ENCODE measurements around the gene CEP104. TPM values are rescaled to one million over a fixed set of nuclear protein-coding genes. Genes with fewer than 3 reads are reported as not detected.
"Not testable (repeated sequence)": the region's sequence is repeated elsewhere in the genome, so short reads cannot be mapped to it uniquely, and the experiment has no call there.

CEP104 gene
- total RNA-seq, 1 experiment from 2014 or later, result 4.9 TPM

DNA sequence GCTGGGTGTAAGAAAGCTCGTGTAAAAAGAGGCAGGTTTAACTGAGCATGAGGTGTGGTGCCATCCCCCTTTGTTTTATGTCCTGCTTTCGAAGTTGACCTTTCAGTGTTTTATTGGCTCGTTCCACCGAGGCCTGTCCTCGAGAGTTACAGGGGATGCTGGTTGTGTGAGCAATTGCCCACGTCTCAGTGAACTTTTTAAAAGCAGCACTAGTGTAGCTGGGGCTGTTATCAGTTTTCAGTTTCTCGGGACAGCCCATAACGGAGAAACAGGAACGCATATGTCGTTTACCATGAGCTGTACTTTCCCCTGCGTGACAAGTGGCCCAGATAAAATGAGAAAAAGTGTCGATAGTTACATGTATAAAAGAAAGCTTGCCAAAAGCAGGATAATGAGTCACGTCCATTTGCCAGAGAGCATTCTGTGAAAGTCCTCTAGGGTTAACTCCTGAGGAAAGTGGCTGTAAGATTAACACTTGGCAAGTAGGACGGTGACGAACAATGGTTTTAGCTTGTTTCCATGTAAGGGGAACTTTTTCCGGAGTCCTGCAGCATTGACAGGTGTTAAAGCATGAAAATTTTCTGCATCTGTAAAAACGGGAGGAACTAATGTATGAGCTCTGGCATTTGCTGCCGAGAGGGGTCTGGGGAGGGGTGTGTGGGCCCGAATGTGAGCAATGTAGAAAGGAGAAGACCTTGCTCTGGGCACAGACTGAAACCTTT is 52.9 kb downstream of the CEP104 start:
- H3K36me3 ChIP-seq, result no peaks in the 10 kb centered on the region
- H3K9me3 ChIP-seq, result peaks cover 14% of the 10 kb centered on the region
- H3K27me3 ChIP-seq, result 0 out of 2 replicates have a peak, but pooled peaks cover 3% of the 10 kb centered on the region
- no peak overlapping the region for H3K4me3 ChIP-seq
- peak; percentile 44 for DNase-seq

DNA sequence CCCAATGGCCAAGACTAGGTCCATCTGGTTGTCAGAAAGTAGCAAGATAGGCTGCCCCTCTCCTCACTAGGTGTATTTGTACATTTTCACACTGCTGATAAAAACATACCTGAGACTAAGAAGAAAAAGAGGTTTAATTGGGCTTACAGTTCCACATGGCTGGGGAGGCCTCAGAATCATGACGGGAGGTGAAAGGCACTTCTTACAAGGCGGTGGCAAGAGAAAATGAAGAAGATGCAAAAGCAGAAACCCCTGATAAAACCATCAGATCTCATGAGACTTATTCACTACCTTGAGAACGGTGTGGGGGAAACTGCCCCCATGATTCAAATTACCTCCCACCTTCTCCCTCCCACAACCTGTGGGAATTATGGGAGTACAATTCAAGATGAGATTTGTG is 56.2 kb downstream of the CEP104 start:
- not testable (repeated sequence) for H3K9me3 ChIP-seq, H3K4me3 ChIP-seq, H3K27me3 ChIP-seq, DNase-seq, H3K36me3 ChIP-seq

DNA sequence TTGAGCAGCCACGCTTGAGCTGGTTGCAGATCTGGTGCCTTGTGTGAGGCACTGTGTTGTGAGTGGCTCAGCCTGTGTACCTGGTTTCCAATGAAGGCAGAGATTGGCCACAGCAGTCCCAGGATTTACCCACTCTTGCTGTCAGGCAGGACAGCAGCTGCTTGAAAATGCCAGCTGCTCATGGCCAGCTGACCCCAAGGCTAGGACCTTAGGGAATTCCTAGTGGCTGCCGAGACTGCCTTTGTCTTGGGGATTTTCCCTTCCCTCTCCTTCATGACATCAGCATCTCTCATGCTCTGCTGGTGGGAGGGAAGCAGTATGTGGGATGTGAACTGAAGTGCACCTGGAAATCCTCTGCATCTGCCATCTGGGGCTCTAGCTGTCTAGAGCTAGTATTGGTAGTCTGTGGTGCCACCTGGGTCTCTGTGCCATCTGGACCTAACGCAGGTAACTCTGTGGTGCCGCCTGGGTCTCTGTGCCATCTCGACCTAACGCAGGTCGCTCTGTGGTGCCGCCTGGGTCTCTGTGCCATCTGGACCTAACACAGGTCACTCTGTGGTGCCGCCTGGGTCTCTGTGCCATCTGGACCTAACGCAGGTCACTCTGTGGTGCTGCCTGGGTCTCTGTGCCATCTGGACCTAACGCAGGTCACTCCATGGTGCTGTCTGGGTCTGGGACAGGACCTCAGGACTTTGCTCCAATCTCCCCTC is 56.9 kb downstream of the CEP104 start:
- peaks cover under 1% of the 10 kb centered on the region; the same call in 1 of the 2 replicates for H3K36me3 ChIP-seq
- 0 out of 2 replicates have a peak, but pooled peaks cover 3% of the 10 kb centered on the region for H3K27me3 ChIP-seq
- no peak for DNase-seq

DNA sequence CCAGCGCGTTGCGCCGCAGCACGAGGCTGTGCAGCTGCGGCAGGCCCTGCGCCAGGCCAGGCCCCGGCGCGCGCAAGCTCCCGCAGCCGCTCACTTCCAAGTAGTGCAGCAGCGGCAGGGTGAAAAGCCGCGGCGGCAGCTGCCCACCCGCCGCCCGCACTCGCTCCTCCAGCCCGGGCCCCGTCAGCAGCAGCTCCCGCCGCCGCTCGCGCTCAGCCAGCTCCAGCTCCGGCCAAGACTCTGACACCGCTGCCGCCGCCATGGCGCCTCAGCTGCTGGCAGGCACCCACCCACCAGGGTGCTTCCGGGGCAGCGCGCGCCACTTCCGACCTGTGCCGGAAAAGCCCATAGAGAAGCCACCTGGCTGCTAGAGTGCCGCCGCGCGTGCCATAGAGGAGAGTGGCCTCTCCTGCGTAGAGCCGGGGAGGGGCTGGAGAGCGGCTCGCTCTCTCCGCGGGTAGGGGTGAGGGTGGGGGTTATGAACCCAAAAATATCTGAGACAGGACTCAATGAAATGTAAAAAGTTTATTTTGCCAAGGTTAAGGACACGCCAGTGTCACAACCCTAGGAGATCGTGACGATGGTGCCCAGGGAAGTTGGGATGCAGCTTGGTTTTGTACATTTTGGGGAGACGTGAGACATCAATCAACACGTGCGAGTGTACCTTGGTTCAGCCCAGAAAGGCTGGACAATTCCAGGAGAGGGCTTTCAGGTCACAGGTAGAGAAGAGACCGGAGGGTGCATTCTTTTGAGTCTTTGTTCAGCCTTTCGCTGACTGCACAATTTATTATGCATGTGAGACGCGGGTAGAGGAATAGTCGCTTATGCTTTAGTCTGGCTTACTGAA is 60.6 kb downstream of the CEP104 start, which contains the start of gene LRRC47:
Gene LRRC47 (minus strand): TSS at position 284 of the 847 bp plus-strand sequence. CDS start 22 bp downstream, at position 262.
- Histone ChIP-seq H3K27me3 (0 out of 2 replicates have a peak, but pooled peaks cover 3% of the 10 kb centered on the region), H3K36me3 (peaks cover 23% of the 10 kb centered on the region), H3K9me3 (peaks cover 2% of the 10 kb centered on the region; the same call in 1 of the 2 replicates), H3K4me3 (peak within 1 kb of the TSS; percentile 59)
- peak; percentile 95 for DNase-seq

More for the DNA sequence above, 56.9 kb downstream of the CEP104 start:
- no peak overlapping the region for H3K4me3 ChIP-seq
- peaks cover 2% of the 10 kb centered on the region; the same call in 1 of the 2 replicates for H3K9me3 ChIP-seq

DNA sequence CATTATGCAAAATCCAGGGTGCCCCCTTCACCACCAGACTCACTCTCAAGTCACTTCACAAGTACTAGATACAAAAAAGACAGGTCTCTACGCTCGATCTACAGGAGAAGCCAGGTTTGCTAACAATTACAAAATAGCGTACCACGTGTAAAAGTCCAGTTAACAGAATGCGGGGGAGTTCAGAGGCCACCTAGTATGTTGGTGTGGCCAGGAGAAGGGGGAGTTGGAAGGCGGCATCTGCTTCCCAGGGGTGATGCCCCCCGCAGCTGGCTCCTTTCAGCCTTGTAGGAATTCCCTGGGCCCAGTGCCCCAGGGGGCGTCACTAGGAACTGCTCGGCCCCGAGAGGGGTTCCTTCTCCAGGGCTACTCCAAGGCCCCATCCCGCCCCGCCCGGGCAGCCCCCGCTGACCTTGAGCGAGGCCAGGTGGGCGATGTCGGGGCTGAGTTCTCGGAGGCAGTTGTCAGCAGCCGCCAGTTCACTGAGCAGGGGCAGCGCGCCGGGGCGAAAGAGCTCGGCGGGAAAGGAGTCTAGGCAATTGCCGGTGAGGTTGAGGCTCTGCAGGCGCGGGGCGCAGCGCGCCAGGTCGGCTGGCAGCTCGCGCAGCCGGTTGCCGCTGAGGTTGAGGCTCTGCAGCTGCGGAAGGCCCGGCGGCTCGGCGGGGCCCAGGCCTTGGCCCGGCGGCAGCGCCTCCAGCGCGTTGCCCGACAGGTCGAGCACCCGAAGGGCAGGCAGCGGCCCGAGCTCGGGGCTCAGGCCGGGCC is 61.4 kb downstream of the CEP104 start:
- DNase-seq, result peak; percentile 28
- Histone ChIP-seq H3K9me3 (no peaks in the 10 kb centered on the region), H3K27me3 (no peaks in the 10 kb centered on the region), H3K4me3 (peak overlapping the region; percentile 59), H3K36me3 (peaks cover 25% of the 10 kb centered on the region)

DNA sequence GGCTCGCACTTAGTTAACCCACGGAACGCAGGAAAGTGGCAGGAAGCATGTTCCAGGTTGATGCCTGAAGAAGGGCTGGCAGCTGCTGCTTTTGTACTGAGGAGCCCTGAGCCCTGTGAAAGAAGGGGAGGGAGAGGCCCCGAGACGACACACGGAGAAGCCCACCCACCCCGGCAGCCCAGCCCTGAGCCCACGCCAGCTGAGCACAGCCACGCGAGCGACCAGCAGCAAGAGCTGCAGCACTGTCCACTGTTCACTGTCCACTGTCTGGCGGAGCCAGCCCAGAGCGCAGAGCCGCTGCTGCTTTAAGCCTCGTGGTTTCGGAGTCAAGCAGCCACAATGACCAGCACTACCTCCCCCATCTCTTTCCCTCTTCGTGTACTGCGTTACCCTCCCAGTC is 66.1 kb downstream of the CEP104 start:
- Histone ChIP-seq H3K36me3 (peaks cover 45% of the 10 kb centered on the region), H3K4me3 (no peak overlapping the region), H3K27me3 (no peaks in the 10 kb centered on the region), H3K9me3 (no peaks in the 10 kb centered on the region)
- DNase-seq, result no peak

DNA sequence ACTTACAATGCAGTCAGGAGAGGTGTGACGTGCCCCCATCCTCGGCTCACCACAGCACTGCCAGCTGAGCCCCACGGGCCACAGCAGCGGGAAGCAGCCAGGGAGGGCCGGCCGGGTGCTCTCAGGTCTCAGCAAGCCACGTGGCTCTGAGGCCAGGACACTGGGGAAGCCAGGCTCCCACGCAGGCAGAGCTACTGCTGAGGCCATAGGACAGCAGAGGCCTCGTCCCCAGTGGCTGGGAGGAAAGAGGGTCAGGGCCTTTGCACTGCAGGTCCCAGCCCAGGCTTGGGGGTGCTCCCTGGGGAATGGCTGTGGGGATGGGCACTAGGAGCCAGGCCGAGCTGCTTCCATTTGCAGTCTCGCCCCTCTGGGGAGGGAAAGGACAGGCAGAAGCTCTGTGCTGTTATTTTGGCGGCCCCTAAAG is 66.5 kb downstream of the CEP104 start:
- no peaks in the 10 kb centered on the region for H3K9me3 ChIP-seq
- DNase-seq, result no peak
- no peaks in the 10 kb centered on the region for H3K27me3 ChIP-seq
- no peak overlapping the region for H3K4me3 ChIP-seq
- peaks cover 47% of the 10 kb centered on the region for H3K36me3 ChIP-seq

DNA sequence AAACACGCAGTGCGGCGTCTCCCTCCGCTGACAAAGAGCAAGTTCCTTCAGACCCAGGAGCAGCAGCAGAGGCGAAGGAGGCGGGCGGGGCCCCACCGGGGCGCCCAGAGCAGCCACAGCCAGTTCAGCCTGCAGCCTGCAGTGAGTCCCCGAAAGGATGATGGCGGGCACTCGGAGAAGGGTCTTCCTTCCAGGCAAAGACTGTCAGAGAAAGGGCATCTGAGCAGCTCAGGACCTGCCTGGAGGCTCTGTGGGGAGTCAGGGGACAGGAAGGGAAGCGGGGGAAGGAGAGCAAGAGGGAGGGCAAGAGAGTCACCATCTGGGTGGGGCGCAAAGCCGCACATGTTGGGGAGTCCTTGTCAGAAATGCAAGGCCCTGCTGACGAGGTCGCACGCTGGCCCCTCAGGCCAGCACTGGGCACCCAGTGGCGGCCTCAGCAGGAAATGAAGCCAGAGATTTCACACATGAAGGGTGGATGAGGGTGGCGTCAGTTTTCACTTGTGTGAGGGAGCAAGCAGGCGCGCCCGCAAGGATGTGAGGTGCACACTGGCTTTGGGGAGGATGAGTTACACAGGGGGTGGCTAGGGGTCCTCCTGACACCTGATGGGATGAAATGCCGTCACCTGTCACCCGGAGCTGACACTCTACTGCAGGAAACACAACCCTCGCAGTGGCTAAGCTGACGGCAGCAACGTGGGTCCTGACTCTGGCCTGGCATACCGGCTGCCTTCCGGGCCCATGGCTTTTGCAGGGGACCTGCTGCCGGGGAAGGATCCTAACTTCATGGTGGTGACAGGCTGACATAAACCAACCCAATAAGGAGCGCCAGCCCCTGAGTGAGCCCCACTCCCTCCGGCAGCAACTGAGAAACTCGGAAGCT is 67.3 kb downstream of the CEP104 start:
- no peaks in the 10 kb centered on the region for H3K9me3 ChIP-seq
- H3K36me3 ChIP-seq, result peaks cover 52% of the 10 kb centered on the region
- H3K4me3 ChIP-seq, result no peak overlapping the region
- H3K27me3 ChIP-seq, result no peaks in the 10 kb centered on the region
- no peak for DNase-seq

DNA sequence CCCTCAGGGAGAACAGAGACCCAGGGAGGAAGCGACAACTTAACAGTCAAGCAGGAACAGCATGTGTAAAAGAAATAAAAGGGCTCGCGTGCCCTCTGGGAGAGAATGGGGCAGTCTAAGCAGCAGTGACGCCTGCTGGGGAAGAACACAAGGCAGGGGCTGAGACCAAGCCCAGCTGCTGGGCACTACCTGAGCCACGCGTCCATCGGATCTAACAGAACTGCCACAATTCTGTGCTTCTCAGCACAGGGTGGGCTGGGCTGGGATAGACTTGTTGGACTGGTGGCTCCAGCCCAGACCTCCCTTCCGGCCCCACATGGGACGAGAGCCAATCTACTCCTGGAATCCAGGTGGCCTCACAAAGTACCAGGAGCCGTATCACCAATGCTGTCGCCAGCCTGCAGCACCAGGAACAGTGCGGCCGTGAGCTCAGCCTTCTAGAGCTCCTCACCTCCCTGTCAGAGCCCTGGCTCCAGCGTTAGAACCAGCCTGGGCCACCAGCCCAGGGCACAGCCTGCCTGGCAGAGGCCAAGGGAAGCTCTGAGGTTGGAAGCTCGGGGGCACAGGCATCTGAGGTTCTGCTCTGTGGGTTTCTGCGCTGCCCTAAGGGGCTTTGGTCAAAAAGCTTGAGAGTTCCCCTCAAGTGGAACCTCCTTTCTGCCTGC is 68.1 kb downstream of the CEP104 start:
- H3K4me3 ChIP-seq, result no peak overlapping the region
- H3K9me3 ChIP-seq, result no peaks in the 10 kb centered on the region
- H3K27me3 ChIP-seq, result no peaks in the 10 kb centered on the region
- peaks cover 48% of the 10 kb centered on the region for H3K36me3 ChIP-seq
- no peak for DNase-seq

DNA sequence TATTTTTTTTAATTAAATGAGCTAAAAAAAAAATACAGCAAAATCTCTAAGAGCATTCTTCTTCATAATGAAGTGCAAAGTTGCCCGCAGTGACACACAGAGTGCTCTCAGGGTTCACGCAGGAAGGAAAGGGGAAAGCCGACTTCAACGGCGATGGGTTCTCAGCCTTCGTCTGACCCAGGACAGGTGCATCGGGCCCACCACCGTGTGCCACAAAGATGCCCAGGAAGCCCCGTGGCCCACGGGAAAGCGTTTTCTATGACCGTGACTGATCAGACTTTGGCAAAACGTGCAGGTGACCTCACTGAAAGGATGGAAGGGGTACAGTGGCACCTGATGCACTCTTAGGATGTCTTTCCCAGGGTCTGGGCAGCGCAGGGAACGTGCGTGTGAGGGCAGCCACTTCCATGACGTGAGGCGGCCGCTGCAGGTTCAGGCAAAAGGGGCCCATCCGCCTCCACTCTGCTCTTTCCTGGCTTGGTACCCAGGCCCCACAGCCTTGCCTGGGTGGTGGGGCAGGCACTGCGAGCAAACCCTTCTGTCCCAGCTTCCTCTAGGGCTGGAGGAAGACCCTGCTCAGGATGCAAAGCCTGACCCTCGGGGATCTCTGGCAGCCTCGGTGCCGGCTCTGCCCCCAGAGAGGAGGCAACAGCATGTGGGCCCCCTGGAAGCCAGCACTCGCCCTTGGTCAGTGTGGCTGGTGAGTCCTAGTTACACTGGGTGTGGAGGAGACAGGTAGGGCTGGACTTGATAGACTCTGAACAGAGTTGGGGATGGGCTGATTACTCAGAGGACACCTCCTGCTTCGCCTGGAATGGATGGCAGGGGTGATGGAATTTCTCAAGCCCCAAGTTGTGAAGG is 69.0 kb downstream of the CEP104 start:
- no peaks in the 10 kb centered on the region for H3K27me3 ChIP-seq
- DNase-seq, result no peak

DNA sequence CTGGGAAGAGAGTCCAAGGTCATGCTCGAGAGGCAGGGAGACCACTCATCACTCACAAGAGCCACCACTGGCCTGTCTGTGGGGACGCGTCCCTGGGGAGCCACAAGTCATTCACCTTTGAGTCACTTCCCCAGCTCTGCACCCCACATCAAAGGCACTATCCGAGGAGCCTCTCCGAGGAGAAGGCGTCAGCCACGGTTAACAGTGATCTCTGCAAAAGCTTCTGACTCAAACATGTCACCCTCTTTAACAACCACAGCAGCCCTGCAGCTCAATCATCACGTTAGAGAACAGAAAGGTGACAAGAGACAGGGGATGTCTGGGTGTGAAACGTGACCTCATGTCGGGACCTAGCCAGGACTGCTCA is 69.7 kb downstream of the CEP104 start:
- no peak for DNase-seq
- Histone ChIP-seq H3K4me3 (no peak overlapping the region), H3K36me3 (peaks cover 42% of the 10 kb centered on the region), H3K9me3 (no peaks in the 10 kb centered on the region), H3K27me3 (no peaks in the 10 kb centered on the region)

More for the DNA sequence above, 69.0 kb downstream of the CEP104 start:
- no peaks in the 10 kb centered on the region for H3K9me3 ChIP-seq
- peaks cover 41% of the 10 kb centered on the region for H3K36me3 ChIP-seq
- no peak overlapping the region for H3K4me3 ChIP-seq

DNA sequence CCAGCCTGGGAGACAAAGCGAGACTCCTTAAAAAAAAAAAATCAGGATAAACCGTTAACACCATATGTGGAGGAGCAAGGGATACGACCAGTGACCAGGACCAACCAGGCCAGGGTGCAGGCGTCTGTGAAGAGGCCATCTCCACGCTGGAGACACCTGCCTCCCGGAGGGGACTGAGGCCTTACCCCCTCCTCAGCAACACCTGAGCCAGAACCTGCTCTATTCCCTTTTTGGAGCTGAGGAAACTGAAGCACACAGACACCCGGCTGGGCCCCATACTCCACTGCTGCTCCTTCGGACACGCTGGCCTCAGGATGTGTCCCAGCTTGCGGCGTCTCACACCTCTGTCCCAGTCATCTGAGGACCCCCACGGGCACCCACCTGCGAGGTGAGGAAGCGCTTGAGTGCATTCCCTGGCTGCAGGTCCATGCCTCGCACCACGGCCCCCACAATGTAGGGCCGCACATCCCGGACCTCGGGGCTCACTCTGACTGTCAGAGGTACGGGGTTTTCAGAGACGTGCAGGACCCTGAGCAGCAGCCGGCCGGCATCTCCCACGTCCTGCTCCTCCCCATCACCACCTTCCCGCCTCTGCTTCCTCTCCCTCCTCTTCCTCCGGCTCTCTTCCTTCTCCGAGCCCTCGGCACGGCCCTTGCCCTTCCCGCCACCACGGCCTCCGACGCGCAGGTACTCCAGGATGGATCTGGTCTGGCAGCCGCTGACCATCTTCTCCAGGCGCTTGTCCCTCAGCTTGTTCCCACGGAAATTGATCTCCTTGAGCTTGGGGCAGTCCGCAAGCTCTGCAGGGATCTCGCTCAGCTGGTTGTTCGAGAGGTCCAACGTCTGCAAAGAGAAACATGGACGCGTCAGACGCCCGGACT is 70.3 kb downstream of the CEP104 start:
- no peaks in the 10 kb centered on the region for H3K27me3 ChIP-seq
- no peaks in the 10 kb centered on the region for H3K9me3 ChIP-seq
- DNase-seq, result no peak
- no peak overlapping the region for H3K4me3 ChIP-seq
- H3K36me3 ChIP-seq, result peaks cover 46% of the 10 kb centered on the region

DNA sequence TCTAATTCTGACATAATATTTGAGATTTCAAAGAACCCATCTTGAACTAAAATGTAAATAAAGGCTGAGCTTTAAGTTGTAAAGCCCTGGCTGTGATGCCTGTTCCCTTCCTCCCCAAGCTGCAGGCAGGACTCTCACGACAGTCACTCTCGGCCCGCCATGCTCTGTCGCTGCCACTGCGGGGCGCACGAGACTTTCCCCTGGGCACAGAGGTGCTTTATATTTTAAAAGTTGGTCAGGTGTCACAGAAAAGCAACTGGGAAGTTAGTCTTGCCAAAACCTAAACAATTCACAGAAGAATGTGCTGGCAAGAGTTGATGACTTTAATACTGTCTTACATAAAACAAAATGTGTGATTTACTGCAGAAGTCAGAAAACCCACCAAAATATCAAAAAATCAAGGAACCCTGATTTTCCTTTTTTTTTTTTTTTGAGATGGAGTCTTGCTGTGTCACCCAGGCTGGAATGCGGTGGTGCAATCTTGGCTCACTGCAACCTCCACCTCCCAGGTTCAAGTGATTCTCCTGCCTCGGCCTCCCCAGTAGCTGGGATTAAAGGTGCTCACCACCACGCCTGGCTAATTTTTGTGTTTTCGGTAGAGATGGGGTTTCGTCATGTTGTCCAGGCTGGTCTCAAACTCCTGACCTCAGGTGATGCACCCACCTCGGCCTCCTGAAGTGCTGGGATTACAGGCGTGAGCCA is 71.4 kb downstream of the CEP104 start:
- Histone ChIP-seq H3K4me3 (no peak overlapping the region), H3K27me3 (no peaks in the 10 kb centered on the region), H3K9me3 (no peaks in the 10 kb centered on the region), H3K36me3 (peaks cover 50% of the 10 kb centered on the region)
- no peak for DNase-seq

Data from MG63 (cell line).